Pancreas (tissue), 10 donors: Measurements from ENCODE around the gene ASB7. TPM values are rescaled to one million over a fixed set of nuclear protein-coding genes. Genes with fewer than 3 reads are reported as not detected.

Experiments
- ATAC-seq, 4 donors: fragments of 200-7000 bp; cut with Tn5 transposase; one replicate each; pipeline versions ENCODE4 v1.8.0 to v1.9.1; 2020; ENCODE audit warnings: mild to moderate bottlenecking in 4 of 4, moderate library complexity in 4 of 4
- DNase-seq, 6 donors: peaks; one replicate each; pipeline ENCODE4 v3.0.0-alpha.2; 2020
- FAIRE-seq: peaks from 2 replicates; lab custom pipeline; 2012; peaks lifted over from hg19 to GRCh38; lab: Jason Lieb, UNC
- H3K27ac ChIP-seq, 4 donors: fragments of 200-600 bp; sonication (generic); 1 replicate in 3 of 4; 2 replicates in 1 of 4; pipeline versions ENCODE4 v1.5.0 to v1.8.0; 2020
- H3K27me3 ChIP-seq, 4 donors: fragments of 200-600 bp; one replicate each; pipeline ENCODE4 v1.8.0; 2021
- H3K36me3 ChIP-seq, 3 donors: fragments of 200-600 bp; sonication (generic) in 1 of 3; one replicate each; pipeline versions ENCODE4 v1.5.0 to v1.8.0; 2020 to 2021
- H3K4me1 ChIP-seq, 3 donors: fragments of 200-600 bp; one replicate each; pipeline ENCODE4 v1.8.0; 2021
- H3K4me3 ChIP-seq, 4 donors: fragments of 200-600 bp; sonication (generic) in 2 of 4; one replicate each; pipeline versions ENCODE4 v1.5.0 to v1.8.0; 2020 to 2021
- H3K9me3 ChIP-seq, 4 donors: fragments of 200-600 bp; one replicate each; pipeline ENCODE4 v1.8.0; 2021
- CTCF ChIP-seq, 4 donors: fragments of 200-600 bp; sonication (generic) in 3 of 4; IDR thresholded peaks; one replicate each; pipeline versions ENCODE4 v1.5.0 to v1.8.0; 2021; ENCODE audit warnings: antibody characterized with exemption in 4 of 4
- whole genome bisulfite sequencing, 2 donors: extraction: QIAGEN DNeasy Blood & Tissue Kit; methylation state at CpG; one replicate each; pipeline ENCODE4 v1.1.7; 2013; 5-methylcytosine and 5-hydroxymethylcytosine counted together
- intact Hi-C, 3 donors: fragments of 100-400 bp; cut with DNase I; formaldehyde crosslinking; loops; one replicate each; pipeline versions ENCODE4 v1.11.1 to v1.14.2; 2022
- polyA plus RNA-seq, 2 donors: library from polyadenylated mRNA; stranded (reverse); fragments of 200-250 nt; gene quantifications; one replicate each; pipeline ENCODE4 v1.2.3, GENCODE V29; 2013
- total RNA-seq, 6 donors: library from RNA; stranded (reverse); fragmentation: NEBNext Ultra II Directional in 4 of 6; extraction: Animal tissue kit (Norgen Biotek cat#: 25700) in 4 of 6; gene quantifications; one replicate each; pipeline versions ENCODE4 v1.2.1 to v1.2.4, GENCODE V29; 2021 to 2023
- donor health status: healthy with polysubstance abuse.
- donor health status: DM: no; HTN: no; CAD: no; lungs with moderate emphysema.
- donor health status: DM: no; HTN: no; CAD: no.
- donor health status: control.
- donor health status: control.
- donor health status: Bipolar disorder and iron deficiency.
- donor health status: DM: yes; HTN: yes; CAD: no.
- donor health status: DM: no; HTN: no; CAD: no.
- donor health status: DM: no; HTN: no; CAD: no.
- donor health status: DM: yes; HTN: yes; CAD: no.

Gene ASB7
- total and polyA plus RNA-seq, 8 donors = 1.9 to 7.8 (median 4.4) TPM

- H3K36me3 ChIP-seq = no peaks in the 10 kb centered on the region
- WGBS, 2 donors = 96% methylated on average over 2 of the region's 2 CpGs
- no peaks in the 10 kb centered on the region for H3K9me3 ChIP-seq
- H3K4me3 ChIP-seq = no peak overlapping the region
- intact Hi-C loops = no loop called here
- no peak for DNase-seq
- no peak for FAIRE-seq
- peaks cover 0 to 3% (median 0%) of the 10 kb centered on the region in 3 donors for H3K4me1 ChIP-seq
- ATAC-seq = no peak
- H3K27ac ChIP-seq = no peak overlapping the region
- TF ChIP-seq CTCF (IDR thresholded peaks at IDR 0.05) = no peak
- no peaks in the 10 kb centered on the region for H3K27me3 ChIP-seq
Measured at GRCh38 chr15:100593431-100593830, 9.0 kb upstream of the ASB7 start.

GRCh38 chr15:100595964-100596363 lies 6.4 kb upstream of the ASB7 start:
- WGBS, 2 donors = 92 to 98% methylated on average over 3 of the region's 3 CpGs
- FAIRE-seq = no peak
- DNase-seq = no peak
- intact Hi-C loops = no loop called here
- H3K4me3 ChIP-seq = no peak overlapping the region
- no peaks in the 10 kb centered on the region for H3K9me3 ChIP-seq
- TF ChIP-seq CTCF (IDR thresholded peaks at IDR 0.05) = no peak
- ATAC-seq = peak in 1 of 4 donors; percentile 22
- no peak overlapping the region for H3K27ac ChIP-seq
- no peaks in the 10 kb centered on the region for H3K27me3 ChIP-seq
- H3K4me1 ChIP-seq = peaks cover 0 to 9% (median 2%) of the 10 kb centered on the region in 3 donors
- H3K36me3 ChIP-seq = no peaks in the 10 kb centered on the region

- no peak overlapping the region for H3K4me3 ChIP-seq
Measured at GRCh38 chr15:100596792-100597191, 5.6 kb upstream of the ASB7 start.

GRCh38 chr15:100597862-100598261 lies 4.5 kb upstream of the ASB7 start:
- Histone ChIP-seq H3K27me3 (no peaks in the 10 kb centered on the region), H3K4me3 (no peak overlapping the region), H3K4me1 (peaks cover 0 to 11% (median 4%) of the 10 kb centered on the region in 3 donors), H3K36me3 (no peaks in the 10 kb centered on the region), H3K9me3 (no peaks in the 10 kb centered on the region), H3K27ac (no peak overlapping the region)
- ATAC-seq (no peak), DNase-seq (no peak), FAIRE-seq (no peak)
- 83 to 84% methylated on average over 3 of the region's 3 CpGs for WGBS, 2 donors
- TF ChIP-seq CTCF (IDR thresholded peaks at IDR 0.05) = no peak
- intact Hi-C loops = no loop called here

More at GRCh38 chr15:100596792-100597191, 5.6 kb upstream of the ASB7 start:
- no peaks in the 10 kb centered on the region for H3K27me3 ChIP-seq
- 87 to 91% methylated on average over 7 of the region's 7 CpGs for WGBS, 2 donors
- FAIRE-seq (no peak), ATAC-seq (peak in 1 of 4 donors; percentile 47), DNase-seq (no peak)
- TF ChIP-seq CTCF (IDR thresholded peaks at IDR 0.05) = no peak
- H3K27ac ChIP-seq = no peak overlapping the region
- no peaks in the 10 kb centered on the region for H3K36me3 ChIP-seq
- H3K9me3 ChIP-seq = no peaks in the 10 kb centered on the region
- intact Hi-C loops = no loop called here
- peaks cover 0 to 11% (median 4%) of the 10 kb centered on the region in 3 donors for H3K4me1 ChIP-seq

- WGBS, 2 donors = 97 to 100% methylated on average over 1 of the region's 1 CpG
- Histone ChIP-seq H3K36me3 (no peaks in the 10 kb centered on the region), H3K4me3 (no peak overlapping the region)
Measured at GRCh38 chr15:100598655-100599054, 3.7 kb upstream of the ASB7 start.

More at GRCh38 chr15:100598655-100599054, 3.7 kb upstream of the ASB7 start:
- no peak for ATAC-seq
- TF ChIP-seq CTCF (IDR thresholded peaks at IDR 0.05) = no peak
- Histone ChIP-seq H3K4me1 (peaks cover 0 to 15% (median 7%) of the 10 kb centered on the region in 3 donors), H3K27me3 (no peaks in the 10 kb centered on the region), H3K27ac (no peak overlapping the region), H3K9me3 (no peaks in the 10 kb centered on the region)
- no peak for DNase-seq
- no peak for FAIRE-seq
- intact Hi-C loops = no loop called here
